A549 (cell line): Measurements from ENCODE around the gene DAGLA. TPM values are rescaled to one million over a fixed set of nuclear protein-coding genes. Genes with fewer than 3 reads are reported as not detected.

Source experiments
- ATAC-seq, 2 experiments: fragments of 200-7000 bp in 1 of 2; fragments of >200 bp in 1 of 2; cut with Nextera tagmentation in 1 of 2; cut with Tn5 transposase in 1 of 2; 3 replicates each; pipeline versions ENCODE4 v1.8.0 to v1.9.1; 2018 to 2020; ENCODE audit warnings: mild to moderate bottlenecking in 1 of 2, moderate library complexity in 1 of 2
- CTCF ChIA-PET: fragments of 300-600 bp; sonication (Branson Sonifier 250); formaldehyde crosslinking; extraction: SDS; loops from one replicate; lab custom pipeline; 2021; ENCODE audit warnings: antibody characterized with exemption, inconsistent platforms; lab: Yijun Ruan, JAX
- POLR2A ChIA-PET: fragments of 350-600 bp; formaldehyde crosslinking; extraction: SDS; loops from one replicate; lab custom pipeline; 2021; ENCODE audit warnings: antibody characterized with exemption, inconsistent platforms; lab: Yijun Ruan, JAX
- DNase-seq, 2 experiments: peaks; one replicate each; pipeline versions ENCODE4 v3.0.0 to v3.0.0-alpha.2; 2011 to 2016; ENCODE audit warnings: low read depth in 1 of 2, low spot score in 1 of 2
- FAIRE-seq: peaks from 2 replicates; lab custom pipeline; 2011; peaks lifted over from hg19 to GRCh38; lab: Jason Lieb, UNC
- H3K27ac ChIP-seq, 2 experiments: fragments of >200 bp; sonication (Bioruptor Twin); formaldehyde crosslinking; 3 replicates each; pipeline ENCODE4 v1.5.1; 2016 to 2017
- H3K4me1 ChIP-seq: fragments of >200 bp; sonication (Bioruptor Twin); formaldehyde crosslinking; 3 replicates; pipeline ENCODE4 v1.6.1; 2016
- H3K4me2 ChIP-seq: fragments of >200 bp; sonication (Bioruptor Twin); formaldehyde crosslinking; 3 replicates; pipeline ENCODE4 v1.6.1; 2016
- H3K4me3 ChIP-seq: fragments of >200 bp; sonication (Bioruptor Twin); formaldehyde crosslinking; 3 replicates; pipeline ENCODE4 v1.5.1; 2016
- H3K9me3 ChIP-seq: fragments of >200 bp; sonication (Bioruptor Twin); formaldehyde crosslinking; 3 replicates; pipeline ENCODE4 v1.6.1; 2016
- BHLHE40 ChIP-seq: IDR thresholded peaks from 2 replicates; pipeline ENCODE4 v1.6.1; 2012; ENCODE audit warnings: low read depth, low read length, inconsistent platforms
- CBX2 ChIP-seq: fragments of 200-600 bp; sonication (generic); IDR thresholded peaks from 2 replicates; pipeline ENCODE4 v1.6.1; 2016; ENCODE audit warnings: low read depth, mild to moderate bottlenecking, borderline replicate concordance
- CBX8 ChIP-seq: fragments of 200-600 bp; sonication (generic); IDR thresholded peaks from 2 replicates; pipeline ENCODE4 v1.6.1; 2016
- CHD2 ChIP-seq: fragments of 150-350 bp; IDR thresholded peaks from 2 replicates; pipeline ENCODE4 v1.6.1; 2014; ENCODE audit warnings: low read length; ENCODE audit not compliant: partially characterized antibody
- EHF ChIP-seq: fragments of 250-450 bp; sonication (Bioruptor Pico); IDR thresholded peaks from 2 replicates; pipeline ENCODE4 v1.5.0; 2020; ENCODE audit warnings: mild to moderate bottlenecking
- ESRRA ChIP-seq: fragments of 150-350 bp; IDR thresholded peaks from 2 replicates; pipeline ENCODE4 v1.6.1; 2014; ENCODE audit warnings: mild to moderate bottlenecking, low read length, borderline replicate concordance
- FOSB ChIP-seq: fragments of 250-450 bp; sonication (Bioruptor Pico); IDR thresholded peaks from 2 replicates; pipeline ENCODE4 v1.5.0; 2020; ENCODE audit warnings: mild to moderate bottlenecking, moderate library complexity
- FOSL2 ChIP-seq, 2 experiments: fragments of 450-650 bp in 1 of 2; fragments of >200 bp in 1 of 2; sonication (Bioruptor Twin) in 1 of 2; formaldehyde crosslinking; IDR thresholded peaks; 2 replicates each; pipeline versions ENCODE4 v1.5.0 to v1.6.1; 2016 to 2020; ENCODE audit warnings: mild to moderate bottlenecking in 1 of 2, moderate library complexity in 1 of 2
- FOXS1 ChIP-seq: fragments of 250-450 bp; sonication (Bioruptor Pico); IDR thresholded peaks from 2 replicates; pipeline ENCODE4 v1.5.0; 2020; ENCODE audit warnings: mild to moderate bottlenecking, moderate library complexity
- HOXB5 ChIP-seq: fragments of 250-450 bp; sonication (Bioruptor Pico); IDR thresholded peaks from 2 replicates; pipeline ENCODE4 v1.5.0; 2020; ENCODE audit warnings: mild to moderate bottlenecking, moderate library complexity
- JUNB ChIP-seq: fragments of >200 bp; sonication (Bioruptor Twin); formaldehyde crosslinking; IDR thresholded peaks from 2 replicates; pipeline ENCODE4 v1.6.1; 2016
- KDM1A ChIP-seq: fragments of 200-600 bp; sonication (generic); IDR thresholded peaks from 2 replicates; pipeline ENCODE4 v1.6.1; 2016; ENCODE audit warnings: low read depth, mild to moderate bottlenecking
- PHF8 ChIP-seq: fragments of 200-600 bp; sonication (generic); IDR thresholded peaks from 2 replicates; pipeline ENCODE4 v1.6.1; 2016; ENCODE audit warnings: low read depth, mild to moderate bottlenecking, antibody characterized with exemption, moderate library complexity, borderline replicate concordance
- POLR2A ChIP-seq: IDR thresholded peaks from 2 replicates; pipeline ENCODE4 v1.6.1; 2012; ENCODE audit warnings: mild to moderate bottlenecking, low read length
- POLR2AphosphoS2 ChIP-seq: conservative IDR thresholded peaks from 2 replicates; pipeline ENCODE4 v1.6.1; 2012; ENCODE audit warnings: low read length, improper control_type of control experiment, inconsistent platforms
- RAD21 ChIP-seq, 2 experiments: fragments of >200 bp in 1 of 2; sonication (Bioruptor Twin) in 1 of 2; formaldehyde crosslinking in 1 of 2; IDR thresholded peaks in 1 of 2; conservative IDR thresholded peaks in 1 of 2; 2 replicates in 1 of 2; 3 replicates in 1 of 2; pipeline ENCODE4 v1.6.1; 2012 to 2018; ENCODE audit warnings: inconsistent platforms in 1 of 2
- RARB ChIP-seq: fragments of 250-450 bp; sonication (Bioruptor Pico); IDR thresholded peaks from 2 replicates; pipeline ENCODE4 v1.8.0; 2021; ENCODE audit warnings: mild to moderate bottlenecking, moderate library complexity
- SMC3 ChIP-seq: fragments of >200 bp; sonication (Bioruptor Twin); formaldehyde crosslinking; IDR thresholded peaks from 3 replicates; pipeline ENCODE4 v1.6.1; 2018; ENCODE audit warnings: inconsistent platforms
- TFCP2L1 ChIP-seq: fragments of 250-450 bp; sonication (Bioruptor Pico); IDR thresholded peaks from 2 replicates; pipeline ENCODE4 v1.5.0; 2021; ENCODE audit warnings: mild to moderate bottlenecking
- TP53 ChIP-seq: fragments of 250-450 bp; sonication (Bioruptor Pico); IDR thresholded peaks from 2 replicates; pipeline ENCODE4 v1.5.0; 2021; ENCODE audit warnings: mild to moderate bottlenecking, moderate library complexity
- ZNF302 ChIP-seq: fragments of 250-450 bp; sonication (Bioruptor Pico); IDR thresholded peaks from 2 replicates; pipeline ENCODE4 v1.9.0; 2021; ENCODE audit warnings: inconsistent platforms, mild to moderate bottlenecking, moderate library complexity
- ZSCAN20 ChIP-seq: fragments of 250-450 bp; sonication (Bioruptor Pico); IDR thresholded peaks from 2 replicates; pipeline ENCODE4 v1.8.0; 2022; ENCODE audit warnings: mild to moderate bottlenecking, moderate library complexity
- WGBS: methylation state at CpG from one replicate; pipeline ENCODE4 v1.1.6; 2017; ENCODE audit errors: missing lambda C conversion rate; 5-methylcytosine and 5-hydroxymethylcytosine counted together
- polyA plus RNA-seq, 4 experiments: library from polyadenylated mRNA; depleted of rRNA in 3 of 4; stranded (reverse); fragments of >200 nt; fragmentation: RNase III in 1 of 4; extraction: RNeasy Plus Mini Kit Qiagen cat#74134 plus additional on column Dnase treatment in 1 of 4; gene quantifications; 2 replicates in 3 of 4; 3 replicates in 1 of 4; pipeline ENCODE4 v1.2.3, GENCODE V29; 2011 to 2017
- TF ChIP-seq, protein P1 (sequence below): IDR thresholded peaks from 2 replicates; pipeline ENCODE4 v1.6.1; 2012
- TF ChIP-seq, protein P2 (sequence below): fragments of >200 bp; sonication (Bioruptor Twin); formaldehyde crosslinking; IDR thresholded peaks from 3 replicates; pipeline ENCODE4 v1.6.1; 2016
- TF ChIP-seq, protein P3 (sequence below): fragments of >200 bp; sonication (Bioruptor Twin); formaldehyde crosslinking; IDR thresholded peaks from 3 replicates; pipeline ENCODE4 v1.5.1; 2016
- TF ChIP-seq, protein P4 (sequence below): fragments of 150-350 bp; IDR thresholded peaks from 2 replicates; pipeline ENCODE4 v1.6.1; 2014; ENCODE audit warnings: low read depth, mild to moderate bottlenecking, low read length
- TF ChIP-seq, protein P5 (sequence below): IDR thresholded peaks from 2 replicates; pipeline ENCODE4 v1.6.1; 2012; ENCODE audit warnings: low read depth, borderline replicate concordance

Gene DAGLA
- polyA plus RNA-seq, 2 of the 4 experiments (the other 2 are of a cell fraction) = 0.93 to 2.5 TPM

DNA sequence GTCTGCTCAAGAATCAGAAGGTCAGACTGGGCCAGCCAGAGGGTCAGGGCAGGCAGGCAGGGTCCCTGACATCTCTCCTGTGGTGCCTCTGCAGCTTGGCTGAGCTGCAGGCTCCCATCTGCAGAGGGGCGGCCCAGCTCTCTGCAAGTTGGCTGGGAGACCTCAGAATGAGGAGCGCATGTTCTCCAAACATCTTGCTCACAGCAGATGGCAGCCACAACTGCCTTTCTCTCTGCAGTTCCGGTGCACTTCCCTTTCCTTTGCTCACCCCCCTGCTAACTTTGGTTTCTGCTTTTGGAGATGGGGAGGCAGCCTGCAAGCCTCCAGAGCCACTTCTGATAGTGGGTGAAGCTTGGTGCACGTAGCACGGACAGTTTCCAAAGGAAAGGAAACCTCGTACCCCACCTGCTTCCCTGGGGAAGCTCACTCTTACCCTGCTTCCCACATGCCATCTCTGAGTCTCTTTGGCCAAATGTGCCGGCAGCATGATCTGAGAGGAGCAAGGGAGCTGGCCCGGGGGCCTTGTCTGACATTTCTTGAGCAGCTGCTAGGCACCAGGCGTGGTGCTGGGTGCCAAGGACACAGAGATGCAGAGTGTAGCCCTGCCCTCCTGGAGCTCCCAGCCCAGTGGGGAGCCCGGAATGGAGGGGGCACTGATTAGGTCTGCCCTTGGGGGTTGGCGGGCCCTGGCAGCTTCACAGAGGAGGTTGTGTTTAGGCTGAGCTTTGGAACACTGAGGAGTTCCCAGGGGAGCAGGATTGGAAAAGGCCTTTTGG is 18.2 kb downstream of the DAGLA start:
- ATAC-seq (no peak), FAIRE-seq (no peak), DNase-seq (no peak)
- Histone ChIP-seq H3K9me3 (no peaks in the 10 kb centered on the region), H3K4me2 (peak overlapping the region; percentile 69), H3K27ac (peak overlapping the region; percentile 75 to 88), H3K4me3 (no peak overlapping the region), H3K4me1 (peaks cover 85% of the 10 kb centered on the region)
- ChIA-PET POLR2A (no interaction called here), CTCF (interaction anchor here (1.0 to 3.5 kb wide), 6 partner anchors 11 to 49 kb away, joined by 3 to 18 read pairs (median 4); no protein-coding TSS in a partner anchor)
- WGBS = 85% methylated on average over 9 of the region's 11 CpGs
- no peak for TF ChIP-seq RAD21 (conservative IDR thresholded peaks at IDR 0.05 in 1 of 2, IDR thresholded peaks at IDR 0.05 in 1 of 2)
- TF ChIP-seq, protein P1, sequence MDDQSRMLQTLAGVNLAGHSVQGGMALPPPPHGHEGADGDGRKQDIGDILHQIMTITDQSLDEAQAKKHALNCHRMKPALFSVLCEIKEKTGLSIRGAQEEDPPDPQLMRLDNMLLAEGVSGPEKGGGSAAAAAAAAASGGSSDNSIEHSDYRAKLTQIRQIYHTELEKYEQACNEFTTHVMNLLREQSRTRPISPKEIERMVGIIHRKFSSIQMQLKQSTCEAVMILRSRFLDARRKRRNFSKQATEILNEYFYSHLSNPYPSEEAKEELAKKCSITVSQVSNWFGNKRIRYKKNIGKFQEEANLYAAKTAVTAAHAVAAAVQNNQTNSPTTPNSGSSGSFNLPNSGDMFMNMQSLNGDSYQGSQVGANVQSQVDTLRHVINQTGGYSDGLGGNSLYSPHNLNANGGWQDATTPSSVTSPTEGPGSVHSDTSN = no peak
- TF ChIP-seq HOXB5 (CRISPR knock-in tag) = no peak
- TF ChIP-seq RARB (CRISPR knock-in tag) = no peak
- no peak for TF ChIP-seq ZSCAN20
- no peak for TF ChIP-seq CBX8
- TF ChIP-seq, protein P2, sequence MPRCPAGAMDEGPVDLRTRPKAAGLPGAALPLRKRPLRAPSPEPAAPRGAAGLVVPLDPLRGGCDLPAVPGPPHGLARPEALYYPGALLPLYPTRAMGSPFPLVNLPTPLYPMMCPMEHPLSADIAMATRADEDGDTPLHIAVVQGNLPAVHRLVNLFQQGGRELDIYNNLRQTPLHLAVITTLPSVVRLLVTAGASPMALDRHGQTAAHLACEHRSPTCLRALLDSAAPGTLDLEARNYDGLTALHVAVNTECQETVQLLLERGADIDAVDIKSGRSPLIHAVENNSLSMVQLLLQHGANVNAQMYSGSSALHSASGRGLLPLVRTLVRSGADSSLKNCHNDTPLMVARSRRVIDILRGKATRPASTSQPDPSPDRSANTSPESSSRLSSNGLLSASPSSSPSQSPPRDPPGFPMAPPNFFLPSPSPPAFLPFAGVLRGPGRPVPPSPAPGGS = no peak
- no peak for TF ChIP-seq FOXS1 (CRISPR knock-in tag)
- TF ChIP-seq POLR2AphosphoS2 = no peak
- TF ChIP-seq EHF (CRISPR knock-in tag) = no peak
- TF ChIP-seq, protein P3, sequence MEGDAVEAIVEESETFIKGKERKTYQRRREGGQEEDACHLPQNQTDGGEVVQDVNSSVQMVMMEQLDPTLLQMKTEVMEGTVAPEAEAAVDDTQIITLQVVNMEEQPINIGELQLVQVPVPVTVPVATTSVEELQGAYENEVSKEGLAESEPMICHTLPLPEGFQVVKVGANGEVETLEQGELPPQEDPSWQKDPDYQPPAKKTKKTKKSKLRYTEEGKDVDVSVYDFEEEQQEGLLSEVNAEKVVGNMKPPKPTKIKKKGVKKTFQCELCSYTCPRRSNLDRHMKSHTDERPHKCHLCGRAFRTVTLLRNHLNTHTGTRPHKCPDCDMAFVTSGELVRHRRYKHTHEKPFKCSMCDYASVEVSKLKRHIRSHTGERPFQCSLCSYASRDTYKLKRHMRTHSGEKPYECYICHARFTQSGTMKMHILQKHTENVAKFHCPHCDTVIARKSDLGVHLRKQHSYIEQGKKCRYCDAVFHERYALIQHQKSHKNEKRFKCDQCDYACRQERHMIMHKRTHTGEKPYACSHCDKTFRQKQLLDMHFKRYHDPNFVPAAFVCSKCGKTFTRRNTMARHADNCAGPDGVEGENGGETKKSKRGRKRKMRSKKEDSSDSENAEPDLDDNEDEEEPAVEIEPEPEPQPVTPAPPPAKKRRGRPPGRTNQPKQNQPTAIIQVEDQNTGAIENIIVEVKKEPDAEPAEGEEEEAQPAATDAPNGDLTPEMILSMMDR = no peak
- no peak for TF ChIP-seq SMC3
- no peak for TF ChIP-seq POLR2A
- no peak for TF ChIP-seq BHLHE40

DNA sequence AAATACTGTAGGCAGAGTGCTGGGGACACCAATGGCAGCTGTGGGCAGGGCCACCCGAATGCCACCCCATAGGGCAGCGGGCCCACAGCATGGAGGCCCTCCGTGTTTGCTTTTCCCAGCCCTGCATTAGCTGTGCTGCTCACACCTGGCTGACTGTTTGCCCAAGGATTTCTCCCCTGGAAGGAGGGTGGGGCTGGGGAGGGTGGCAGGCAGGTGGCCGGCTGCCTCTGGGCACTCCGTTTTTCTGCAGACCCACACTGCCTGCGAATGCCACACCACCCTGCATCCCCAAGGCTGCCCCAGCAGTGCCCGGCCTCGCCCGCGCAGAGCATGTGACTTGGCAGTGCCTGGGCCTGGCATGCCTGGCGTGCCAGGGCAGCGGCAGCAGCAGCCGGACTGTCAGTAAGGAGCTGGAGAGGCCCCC is 19.6 kb downstream of the DAGLA start:
- CTCF ChIA-PET = interaction anchor here (0.6 to 3.3 kb wide), 7 partner anchors 10 to 454 kb away, joined by 3 to 18 read pairs (median 4); no protein-coding TSS in a partner anchor
- Histone ChIP-seq H3K4me2 (peak overlapping the region; percentile 69), H3K4me1 (peaks cover 72% of the 10 kb centered on the region), H3K4me3 (no peak overlapping the region), H3K27ac (peak overlapping the region; percentile 75 to 88), H3K9me3 (no peaks in the 10 kb centered on the region)
- no peak for FAIRE-seq
- POLR2A ChIA-PET = interaction anchor here (0.9 kb wide), 1 partner anchor 34 kb away, joined by 3 read pairs; no protein-coding TSS in a partner anchor
- 0% methylated on average over 6 of the region's 13 CpGs for WGBS
- DNase-seq = no peak
- peak; percentile 37 to 54 for ATAC-seq
- TF ChIP-seq, protein P4, sequence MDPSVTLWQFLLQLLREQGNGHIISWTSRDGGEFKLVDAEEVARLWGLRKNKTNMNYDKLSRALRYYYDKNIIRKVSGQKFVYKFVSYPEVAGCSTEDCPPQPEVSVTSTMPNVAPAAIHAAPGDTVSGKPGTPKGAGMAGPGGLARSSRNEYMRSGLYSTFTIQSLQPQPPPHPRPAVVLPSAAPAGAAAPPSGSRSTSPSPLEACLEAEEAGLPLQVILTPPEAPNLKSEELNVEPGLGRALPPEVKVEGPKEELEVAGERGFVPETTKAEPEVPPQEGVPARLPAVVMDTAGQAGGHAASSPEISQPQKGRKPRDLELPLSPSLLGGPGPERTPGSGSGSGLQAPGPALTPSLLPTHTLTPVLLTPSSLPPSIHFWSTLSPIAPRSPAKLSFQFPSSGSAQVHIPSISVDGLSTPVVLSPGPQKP = no peak
- TF ChIP-seq RAD21 (conservative IDR thresholded peaks at IDR 0.05 in 1 of 2, IDR thresholded peaks at IDR 0.05 in 1 of 2) = no peak
- TF ChIP-seq, protein P5, sequence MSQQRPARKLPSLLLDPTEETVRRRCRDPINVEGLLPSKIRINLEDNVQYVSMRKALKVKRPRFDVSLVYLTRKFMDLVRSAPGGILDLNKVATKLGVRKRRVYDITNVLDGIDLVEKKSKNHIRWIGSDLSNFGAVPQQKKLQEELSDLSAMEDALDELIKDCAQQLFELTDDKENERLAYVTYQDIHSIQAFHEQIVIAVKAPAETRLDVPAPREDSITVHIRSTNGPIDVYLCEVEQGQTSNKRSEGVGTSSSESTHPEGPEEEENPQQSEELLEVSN = peak; percentile 91
- TF ChIP-seq, protein P3 = no peak
- no peak for TF ChIP-seq FOSL2 (IDR thresholded peaks at IDR 0.05)
- no peak for TF ChIP-seq FOSL2 (CRISPR knock-in tag; IDR thresholded peaks at IDR 0.05)
- TF ChIP-seq PHF8 = no peak
- no peak for TF ChIP-seq FOSB
- no peak for TF ChIP-seq KDM1A
- no peak for TF ChIP-seq TFCP2L1 (CRISPR knock-in tag)
- TF ChIP-seq HOXB5 (CRISPR knock-in tag) = peak; percentile 64; the same call in 1 of the 2 replicates
- TF ChIP-seq CBX2 = no peak
- TF ChIP-seq EHF (CRISPR knock-in tag) = peak; percentile 58; the same call in 1 of the 2 replicates
- TF ChIP-seq RARB (CRISPR knock-in tag) = no peak
- TF ChIP-seq TP53 (CRISPR knock-in tag) = no peak
- 0 out of 2 replicates have a peak, but pooled peaks have one; percentile 11 for TF ChIP-seq JUNB
- TF ChIP-seq CHD2 = no peak
- TF ChIP-seq CBX8 = no peak
- TF ChIP-seq ZNF302 (CRISPR knock-in tag) = peak; percentile 64; the same call in 1 of the 2 replicates
- no peak for TF ChIP-seq ESRRA
